GM19324 (cell line): ENCODE results near the gene CD74.
A peak's percentile ranks its signal among the peaks of the same experiment; 100 is the strongest.
"Not testable (repeated sequence)": the region's sequence is repeated elsewhere in the genome, so short reads cannot be mapped to it uniquely, and the experiment has no call there.

Experiments
- ATAC-seq: cut with Tn5 transposase; IDR thresholded peaks from one replicate; pipeline ENCODE4 v1.9.1; 2021; ENCODE audit warnings: mild to moderate bottlenecking, moderate library complexity; ENCODE audit not compliant: unreplicated experiment, low FRiP score

CD74 gene

GRCh38 chr5:150442699-150443080 lies 30.0 kb upstream of the CD74 start:
- no peak for ATAC-seq

GRCh38 chr5:150441813-150442698 lies 29.3 kb upstream of the CD74 start:
- ATAC-seq, result no peak

- ATAC-seq, result no peak
Measured at GRCh38 chr5:150440948-150441812, 28.5 kb upstream of the CD74 start.

- ATAC-seq, result no peak
Measured at GRCh38 chr5:150438873-150439546, 26.3 kb upstream of the CD74 start.

- peak; percentile 91 for ATAC-seq
Measured at GRCh38 chr5:150436141-150436680, 23.5 kb upstream of the CD74 start.

- ATAC-seq, result no peak
Measured at GRCh38 chr5:150434464-150434863, 21.8 kb upstream of the CD74 start.

- no peak for ATAC-seq
Measured at GRCh38 chr5:150431574-150431973, 18.9 kb upstream of the CD74 start.

GRCh38 chr5:150431048-150431447 lies 18.3 kb upstream of the CD74 start:
- no peak for ATAC-seq

GRCh38 chr5:150429410-150429873 lies 16.7 kb upstream of the CD74 start:
- ATAC-seq, result no peak

- no peak for ATAC-seq
Measured at GRCh38 chr5:150428978-150429377, 16.3 kb upstream of the CD74 start.

GRCh38 chr5:150428106-150428876 lies 15.6 kb upstream of the CD74 start:
- no peak for ATAC-seq

- not testable (repeated sequence) for ATAC-seq
Measured at GRCh38 chr5:150426165-150426564, 13.5 kb upstream of the CD74 start.

- ATAC-seq, result no peak
Measured at GRCh38 chr5:150422758-150423157, 10.0 kb upstream of the CD74 start.

- ATAC-seq, result no peak
Measured at GRCh38 chr5:150422075-150422474, 9.4 kb upstream of the CD74 start.

GRCh38 chr5:150419630-150420270 lies 7.0 kb upstream of the CD74 start:
- no peak for ATAC-seq

GRCh38 chr5:150413902-150414790 lies 1.4 kb upstream of the CD74 start:
- ATAC-seq, result not testable (repeated sequence)

GRCh38 chr5:150413176-150413901 lies 629 bp upstream of the CD74 start:
- ATAC-seq, result no peak
